HepG2 (cell line): ENCODE measurements around the gene SCNM1. TPM values are rescaled to one million over a fixed set of nuclear protein-coding genes. Genes with fewer than 3 reads are reported as not detected.

Experiments used
- FOXP1 ChIP-seq, 2 experiments: fragments of 450-650 bp in 1 of 2; IDR thresholded peaks; 2 replicates each; pipeline ENCODE4 v1.6.1; 2017 to 2018; ENCODE audit warnings: antibody characterized with exemption in 1 of 2
- FOXP4 ChIP-seq: sonication (generic); formaldehyde crosslinking; IDR thresholded peaks from 2 replicates; pipeline ENCODE4 v1.4.0; 2020; ENCODE audit warnings: missing genetic modification reagents
- TBX3 ChIP-seq: fragments of 450-650 bp; IDR thresholded peaks from 2 replicates; pipeline ENCODE4 v1.6.1; 2017; ENCODE audit warnings: antibody characterized with exemption, mild to moderate bottlenecking, inconsistent platforms, borderline replicate concordance
- ZHX1 ChIP-seq: sonication (generic); formaldehyde crosslinking; IDR thresholded peaks from 2 replicates; pipeline ENCODE4 v1.8.1; 2022; ENCODE audit warnings: low read depth, mild to moderate bottlenecking, missing genetic modification reagents
- ZNF576 ChIP-seq: sonication (generic); formaldehyde crosslinking; IDR thresholded peaks from 2 replicates; pipeline ENCODE4 v1.4.0; 2020; ENCODE audit warnings: mild to moderate bottlenecking, missing genetic modification reagents
- ZNF605 ChIP-seq: sonication (generic); formaldehyde crosslinking; IDR thresholded peaks from 2 replicates; pipeline ENCODE4 v1.8.0; 2022; ENCODE audit warnings: mild to moderate bottlenecking, missing genetic modification reagents
- ZNF761 ChIP-seq: sonication (generic); formaldehyde crosslinking; conservative IDR thresholded peaks from 2 replicates; pipeline ENCODE4 v1.4.0; 2020; ENCODE audit warnings: mild to moderate bottlenecking, missing genetic modification reagents
- polyA plus RNA-seq, 8 experiments: library from polyadenylated mRNA; depleted of rRNA in 3 of 8; stranded (reverse) in 7 of 8; unstranded in 1 of 8; fragments of >200 nt; fragmentation: Illumina TruSeq in 4 of 8; extraction: Trizol in 4 of 8; gene quantifications; 2 replicates each; pipeline versions ENCODE4 v1.2.1 to v1.2.3, GENCODE V29; 2011 to 2016; ENCODE audit warnings: low read depth in 4 of 8, missing spikeins in 1 of 8, mixed read lengths in 1 of 8; ENCODE audit not compliant: insufficient read depth in 1 of 8
- total RNA-seq, 5 experiments: library from RNA; depleted of rRNA; stranded (reverse); fragments of >200 nt; fragmentation: Illumina TruSeq; extraction: Trizol; gene quantifications; 2 replicates each; pipeline ENCODE4 v1.2.3, GENCODE V29; 2016; ENCODE audit warnings: low read depth in 1 of 5
- TF ChIP-seq, protein P1 (sequence below), 2 experiments: fragments of 450-650 bp in 1 of 2; sonication (generic) in 1 of 2; formaldehyde crosslinking; IDR thresholded peaks; 2 replicates each; pipeline versions ENCODE4 v1.5.0 to v1.8.0; 2020 to 2022; ENCODE audit warnings: mild to moderate bottlenecking in 1 of 2, missing genetic modification reagents in 1 of 2

Gene SCNM1
- total and polyA plus RNA-seq, 2 of the 13 experiments (the other 11 are each of a cell fraction or from before 2014, with no cell fraction given): 16.3 to 31.5 TPM

GRCh38 chr1:151192047-151192446 lies 26.1 kb downstream of the SCNM1 start (continued):
- TF ChIP-seq, protein P1, sequence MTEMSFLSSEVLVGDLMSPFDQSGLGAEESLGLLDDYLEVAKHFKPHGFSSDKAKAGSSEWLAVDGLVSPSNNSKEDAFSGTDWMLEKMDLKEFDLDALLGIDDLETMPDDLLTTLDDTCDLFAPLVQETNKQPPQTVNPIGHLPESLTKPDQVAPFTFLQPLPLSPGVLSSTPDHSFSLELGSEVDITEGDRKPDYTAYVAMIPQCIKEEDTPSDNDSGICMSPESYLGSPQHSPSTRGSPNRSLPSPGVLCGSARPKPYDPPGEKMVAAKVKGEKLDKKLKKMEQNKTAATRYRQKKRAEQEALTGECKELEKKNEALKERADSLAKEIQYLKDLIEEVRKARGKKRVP (CRISPR knock-in tag; IDR thresholded peaks at IDR 0.05): peak in 1 of 2 experiments; percentile 58; a peak in 1 of 4 replicates
- TF ChIP-seq FOXP1 (IDR thresholded peaks at IDR 0.05): no peak
- peak; percentile 47; the same call in 1 of the 2 replicates for TF ChIP-seq FOXP1 (CRISPR knock-in tag; IDR thresholded peaks at IDR 0.05)
- TF ChIP-seq TBX3: no peak
- TF ChIP-seq ZHX1 (CRISPR knock-in tag): no peak
- TF ChIP-seq ZNF605 (CRISPR knock-in tag): no peak
- TF ChIP-seq ZNF761 (CRISPR knock-in tag): no peak
- 0 out of 2 replicates have a peak, but pooled peaks have one; percentile 33 for TF ChIP-seq FOXP4 (CRISPR knock-in tag)
- no peak for TF ChIP-seq ZNF576 (CRISPR knock-in tag)
